Urothelium cell line (cell line): ENCODE data around the gene CTNNBL1.
"Not testable (repeated sequence)": the region's sequence is repeated elsewhere in the genome, so short reads cannot be mapped to it uniquely, and the experiment has no call there.

Source experiments
- DNase-seq: peaks from one replicate; pipeline ENCODE4 v3.0.0; 2011; ENCODE audit warnings: low spot score, mixed read lengths
- FAIRE-seq: peaks from 2 replicates; lab custom pipeline; 2011; peaks lifted over from hg19 to GRCh38; lab: Jason Lieb, UNC

Gene CTNNBL1

DNA sequence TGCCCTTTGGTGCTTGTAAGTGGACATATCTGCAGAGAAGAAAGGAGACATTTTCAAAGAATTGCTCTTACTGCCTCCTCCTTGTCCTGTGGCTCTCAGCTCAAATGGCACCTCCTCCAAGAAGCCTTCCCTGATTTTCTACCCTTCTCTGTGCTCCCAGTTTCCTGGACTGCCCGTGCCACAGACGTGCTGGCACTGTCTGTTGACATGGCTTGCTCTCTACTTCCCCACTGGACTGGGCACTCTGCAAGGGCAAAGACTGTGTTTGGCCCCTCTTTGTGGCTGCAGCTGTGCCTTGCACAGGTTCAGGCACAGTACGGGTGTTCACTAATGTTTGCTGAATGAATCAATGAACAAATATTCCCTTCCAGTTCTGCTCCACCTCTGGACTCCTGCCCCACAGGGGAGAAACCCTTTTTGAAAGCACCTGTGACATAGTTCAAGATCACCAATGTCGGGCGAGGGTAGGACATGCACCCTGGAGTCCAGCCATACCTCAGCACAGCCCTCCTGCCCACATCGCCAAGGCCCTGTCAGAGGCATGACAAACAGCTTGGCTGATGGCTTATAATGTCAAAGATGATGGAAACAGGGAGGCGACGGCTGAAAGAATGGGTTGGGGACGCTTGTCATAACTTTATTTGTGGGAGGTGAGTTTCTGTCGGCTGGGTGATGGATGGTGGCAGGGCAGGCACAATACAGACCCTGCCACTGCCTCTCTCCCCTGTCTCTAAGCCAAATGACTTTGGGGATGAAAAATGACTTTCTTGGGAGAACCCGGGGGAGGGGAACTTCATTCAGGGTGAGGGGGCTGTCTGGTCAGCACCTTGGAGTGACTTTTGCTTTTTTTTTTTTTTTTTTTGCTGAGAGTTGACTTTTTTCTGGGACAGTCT lies 15.6 kb upstream of the CTNNBL1 start:
- DNase-seq (no peak), FAIRE-seq (no peak)

GRCh38 chr20:37679751-37680150 lies 14.1 kb upstream of the CTNNBL1 start:
- DNase-seq, FAIRE-seq: not testable (repeated sequence)

DNA sequence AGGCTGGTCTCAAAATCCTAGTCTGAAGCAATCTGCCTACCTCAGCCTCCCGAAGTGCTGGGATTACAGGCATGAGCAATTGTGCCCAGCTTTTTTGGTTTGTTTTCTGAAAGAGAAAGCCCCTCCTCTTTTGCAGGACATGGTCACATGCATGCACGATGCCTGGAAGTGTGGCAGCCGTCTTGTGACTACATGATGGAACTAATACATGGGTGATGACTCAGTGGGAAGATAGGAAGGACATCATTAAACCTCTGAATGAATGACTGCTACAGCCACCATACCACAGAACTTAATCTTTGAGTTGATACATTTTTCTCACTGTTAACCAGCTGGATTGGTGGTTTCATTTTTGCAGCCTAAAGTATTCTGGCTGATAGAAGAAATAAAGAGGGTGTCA lies 13.4 kb upstream of the CTNNBL1 start:
- DNase-seq (no peak), FAIRE-seq (no peak)

GRCh38 chr20:37681384-37682112 lies 12.3 kb upstream of the CTNNBL1 start:
- no peak for DNase-seq
- FAIRE-seq, result no peak

GRCh38 chr20:37683146-37683545 lies 10.7 kb upstream of the CTNNBL1 start:
- DNase-seq, FAIRE-seq: not testable (repeated sequence)

- no peak for FAIRE-seq
- no peak for DNase-seq
These were observed 6.9 kb upstream of the CTNNBL1 start for GRCh38 chr20:37686762-37687477.

DNA sequence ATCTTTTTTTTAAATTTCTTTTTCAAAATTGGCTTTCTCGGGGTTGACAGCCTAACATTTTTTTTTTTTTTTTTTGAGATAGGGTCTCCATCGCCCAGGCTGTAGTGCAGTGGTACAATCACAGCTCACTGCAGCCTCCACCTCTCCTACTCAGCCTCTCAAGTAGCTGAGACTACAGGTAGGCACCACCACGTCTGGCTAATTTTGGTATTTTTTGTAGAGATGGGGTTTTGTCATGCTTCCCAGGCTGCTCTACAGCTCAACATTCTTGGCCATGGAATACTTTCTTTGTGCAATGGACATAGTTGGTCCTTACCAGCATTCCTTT lies 6.4 kb upstream of the CTNNBL1 start:
- DNase-seq (no peak), FAIRE-seq (no peak)

DNA sequence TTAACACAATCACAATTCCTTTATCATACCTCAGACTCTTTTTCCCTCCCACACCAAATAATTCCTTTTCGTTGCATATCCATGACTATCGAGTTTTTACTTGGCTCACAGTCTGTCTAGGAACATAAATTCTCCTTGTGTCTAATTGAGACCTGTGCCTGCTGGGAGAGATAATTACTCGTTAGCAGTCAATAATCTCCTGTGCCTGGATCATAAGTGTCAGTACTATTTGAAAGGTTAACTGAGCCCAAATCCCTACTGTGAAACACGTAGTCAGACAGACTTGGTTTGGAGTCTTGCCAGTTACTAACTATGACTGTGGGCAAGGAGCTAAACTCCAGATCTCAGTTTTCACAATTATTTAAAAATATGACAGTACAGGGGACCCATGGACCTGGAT lies 5.7 kb upstream of the CTNNBL1 start:
- FAIRE-seq (no peak), DNase-seq (no peak)

- no peak for DNase-seq
- no peak for FAIRE-seq
These were observed 3.0 kb upstream of the CTNNBL1 start for GRCh38 chr20:37690626-37691369.

GRCh38 chr20:37692459-37693166 lies 1.2 kb upstream of the CTNNBL1 start:
- DNase-seq, result no peak
- no peak for FAIRE-seq

GRCh38 chr20:37693242-37693634 lies 592 bp upstream of the CTNNBL1 start:
- DNase-seq (no peak), FAIRE-seq (no peak)

- FAIRE-seq (no peak), DNase-seq (no peak)
These were observed 2.0 kb downstream of the CTNNBL1 start for GRCh38 chr20:37695684-37696342.

DNA sequence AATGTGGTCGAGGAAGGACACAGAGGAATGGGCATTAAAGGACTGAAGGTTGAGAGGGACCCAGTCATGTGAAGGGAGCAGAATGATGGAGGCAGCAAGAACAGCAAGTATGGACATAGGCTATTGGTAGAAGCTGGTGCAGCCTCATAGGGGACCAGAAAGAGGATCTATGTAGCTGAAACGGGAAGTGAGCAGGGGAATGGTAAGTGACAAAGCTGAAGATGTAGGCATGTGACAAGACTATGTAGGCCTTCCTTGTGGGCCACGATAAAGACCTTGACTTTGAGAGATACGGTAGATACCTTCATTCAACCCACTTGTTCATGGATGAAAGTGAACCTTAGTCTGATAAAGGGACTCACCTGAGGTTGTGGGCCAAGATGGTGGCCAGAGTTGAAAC lies 3.5 kb downstream of the CTNNBL1 start:
- DNase-seq, result no peak
- FAIRE-seq, result no peak

DNA sequence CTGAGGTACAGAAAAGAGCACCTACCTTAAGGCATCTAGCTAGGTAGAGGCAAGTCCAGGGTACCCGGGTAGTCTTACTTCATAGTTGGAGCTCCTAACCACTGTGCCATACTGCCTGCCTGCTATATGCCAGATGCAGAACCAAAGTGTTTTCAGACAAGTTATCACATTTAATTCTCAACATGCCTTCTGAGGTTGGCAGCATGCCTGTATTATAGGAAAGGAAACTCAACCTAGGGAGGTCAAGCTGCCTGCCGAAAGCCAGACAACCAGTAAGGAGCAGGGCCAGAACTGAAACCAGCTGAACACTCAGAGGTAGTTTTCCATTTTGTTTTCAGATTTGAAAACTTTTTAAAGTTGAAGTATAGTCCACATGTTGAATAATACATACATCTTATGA lies 5.4 kb downstream of the CTNNBL1 start:
- FAIRE-seq (no peak), DNase-seq (no peak)

- DNase-seq (no peak), FAIRE-seq (no peak)
These were observed 6.5 kb downstream of the CTNNBL1 start for GRCh38 chr20:37700301-37700700.

- DNase-seq, FAIRE-seq: not testable (repeated sequence)
These were observed 7.8 kb downstream of the CTNNBL1 start for GRCh38 chr20:37701676-37702075.

- FAIRE-seq (no peak), DNase-seq (no peak)
These were observed 8.7 kb downstream of the CTNNBL1 start for GRCh38 chr20:37702403-37703034.

DNA sequence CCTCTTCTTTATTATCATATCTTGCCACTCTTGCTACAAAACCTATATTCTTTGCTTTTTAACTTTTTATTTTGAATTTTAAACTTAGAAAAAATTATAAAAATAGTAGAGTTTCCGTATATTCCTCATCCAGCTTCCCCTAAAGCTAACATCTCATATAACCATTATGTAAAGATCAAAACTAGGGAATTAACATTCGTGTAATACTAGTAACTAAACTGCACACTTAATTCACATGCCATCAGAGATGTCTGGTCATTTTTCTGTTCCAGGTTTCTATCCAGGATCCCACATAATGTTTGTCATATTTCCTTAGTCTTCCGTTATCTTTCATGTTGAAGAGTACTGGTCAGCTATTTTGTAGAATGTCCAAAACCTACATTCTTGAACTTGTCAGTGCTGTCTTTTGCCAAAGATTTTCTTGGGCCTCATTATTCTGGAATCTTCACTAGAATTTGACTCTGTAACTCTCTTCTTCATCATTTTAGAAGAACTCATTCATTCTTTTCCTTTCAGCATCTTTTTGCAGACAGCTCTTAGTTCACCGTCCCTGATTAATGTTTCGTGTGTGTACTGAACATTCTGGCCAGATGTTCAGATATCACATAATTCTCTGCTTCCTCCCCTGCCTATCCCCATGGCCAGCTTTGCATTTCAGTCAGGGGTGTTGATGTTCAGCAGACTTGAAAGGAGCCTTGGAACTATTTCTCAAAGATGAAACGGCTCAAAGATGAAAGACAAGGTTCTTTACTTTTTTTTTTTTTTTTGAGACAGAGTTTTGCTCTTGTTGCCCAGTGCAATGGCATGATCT lies 9.4 kb downstream of the CTNNBL1 start:
- DNase-seq (no peak), FAIRE-seq (no peak)
